Activated naive CD8-positive, alpha-beta T cell treated with anti-CD3 and anti-CD28 coated beads, Interleukin-2, amount 50 U/mL, for 16 hours (primary cell): ENCODE results near the gene ARHGAP26.

Experiments used
- DNase-seq: peaks from one replicate; pipeline ENCODE4 v3.0.0-alpha.2; 2020; ENCODE audit warnings: low read depth, low spot score

The ARHGAP26 gene

DNA sequence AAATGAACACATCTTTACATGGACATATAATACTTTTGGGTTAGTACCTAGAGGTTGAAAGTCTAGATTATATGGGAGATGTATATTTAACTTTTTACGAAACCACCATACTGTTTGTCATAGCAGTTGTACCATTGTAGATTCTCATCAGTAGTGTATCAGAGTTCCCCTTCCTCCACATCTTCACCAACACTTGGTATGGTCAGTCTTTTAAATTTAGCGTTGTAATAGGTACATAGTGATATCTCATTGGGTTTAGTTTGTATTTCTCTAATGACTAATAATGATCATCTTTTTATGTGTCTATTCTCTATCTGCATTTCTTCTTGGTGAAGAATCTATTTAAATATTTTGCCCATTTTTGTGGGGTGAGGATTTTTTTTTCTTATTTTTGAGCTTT, 495.8 kb downstream of the ARHGAP26 start:
- DNase-seq: no peak

DNA sequence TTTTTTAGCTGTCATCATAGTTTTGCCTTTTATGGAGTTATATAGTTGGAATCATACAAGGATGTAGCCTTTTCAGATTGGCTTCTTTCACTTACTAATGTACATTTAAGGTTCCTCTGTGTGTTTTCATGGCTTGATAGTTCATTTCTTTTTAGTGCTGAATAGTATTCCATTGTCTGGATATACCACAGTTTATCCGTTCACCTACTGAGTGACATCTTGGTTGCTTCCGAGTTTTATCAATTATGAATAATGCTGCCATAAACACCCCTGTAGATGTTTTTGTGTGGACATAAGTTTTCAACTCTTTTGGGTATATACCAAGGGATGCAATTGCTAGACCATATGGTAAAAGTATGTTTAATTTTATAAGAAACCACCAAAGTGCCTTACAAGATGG, 497.0 kb downstream of the ARHGAP26 start:
- no peak for DNase-seq

DNA sequence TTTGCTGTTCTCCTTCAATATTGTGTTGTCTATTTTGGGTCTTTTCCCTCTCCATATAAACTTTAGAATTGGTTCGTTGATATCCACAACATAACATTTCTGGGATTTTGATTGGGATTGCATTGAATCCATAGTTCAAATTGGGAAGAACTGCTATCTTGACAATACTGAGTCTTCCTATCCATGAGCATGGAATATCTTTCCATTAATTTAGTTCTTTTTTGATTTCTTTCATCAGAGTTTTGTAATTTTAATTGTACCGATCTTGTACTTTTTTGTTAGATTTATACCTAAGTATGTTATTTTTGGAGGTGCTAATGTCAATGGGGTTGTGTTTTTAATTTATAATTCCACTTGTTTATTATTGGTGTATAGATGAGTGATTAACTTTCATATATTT, 498.2 kb downstream of the ARHGAP26 start:
- DNase-seq: no peak

DNA sequence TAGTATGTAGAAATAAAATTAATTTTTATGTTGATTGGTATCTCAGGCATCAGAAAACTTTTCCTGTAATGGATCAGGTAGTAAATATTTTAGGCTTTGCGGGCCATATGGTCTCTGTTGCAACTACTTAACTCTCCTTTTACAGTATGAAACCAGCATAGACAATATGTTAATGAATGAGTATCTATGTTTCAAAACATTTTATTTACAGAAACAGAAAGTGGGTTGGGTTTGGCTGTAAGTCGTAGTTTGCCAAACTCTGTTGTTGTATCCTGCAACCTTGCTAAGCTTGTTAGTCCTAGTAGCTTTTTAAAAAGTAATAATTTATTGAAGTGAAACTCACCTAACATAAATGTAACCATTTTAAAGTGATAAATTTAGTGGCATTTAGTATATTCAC, 501.3 kb downstream of the ARHGAP26 start:
- DNase-seq: no peak

DNA sequence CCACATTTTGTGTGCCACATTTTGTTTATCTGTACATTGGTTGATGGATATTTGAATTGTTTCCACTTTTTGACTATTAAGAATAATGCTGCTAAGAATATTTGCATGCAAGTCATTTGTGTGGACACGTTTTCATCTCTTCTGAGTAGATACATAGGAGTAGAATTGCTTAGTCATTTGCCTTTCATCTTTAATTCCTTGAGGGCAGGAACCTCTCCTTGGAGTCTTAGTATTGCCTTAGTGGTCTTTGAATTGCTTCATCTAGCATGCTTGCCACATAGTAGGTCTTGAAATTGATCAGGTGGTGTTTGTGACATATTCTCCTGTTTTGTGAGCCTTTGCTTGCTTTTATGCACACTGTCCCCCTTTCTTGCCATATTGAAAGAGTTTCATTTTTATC, 504.8 kb downstream of the ARHGAP26 start:
- no peak for DNase-seq

DNA sequence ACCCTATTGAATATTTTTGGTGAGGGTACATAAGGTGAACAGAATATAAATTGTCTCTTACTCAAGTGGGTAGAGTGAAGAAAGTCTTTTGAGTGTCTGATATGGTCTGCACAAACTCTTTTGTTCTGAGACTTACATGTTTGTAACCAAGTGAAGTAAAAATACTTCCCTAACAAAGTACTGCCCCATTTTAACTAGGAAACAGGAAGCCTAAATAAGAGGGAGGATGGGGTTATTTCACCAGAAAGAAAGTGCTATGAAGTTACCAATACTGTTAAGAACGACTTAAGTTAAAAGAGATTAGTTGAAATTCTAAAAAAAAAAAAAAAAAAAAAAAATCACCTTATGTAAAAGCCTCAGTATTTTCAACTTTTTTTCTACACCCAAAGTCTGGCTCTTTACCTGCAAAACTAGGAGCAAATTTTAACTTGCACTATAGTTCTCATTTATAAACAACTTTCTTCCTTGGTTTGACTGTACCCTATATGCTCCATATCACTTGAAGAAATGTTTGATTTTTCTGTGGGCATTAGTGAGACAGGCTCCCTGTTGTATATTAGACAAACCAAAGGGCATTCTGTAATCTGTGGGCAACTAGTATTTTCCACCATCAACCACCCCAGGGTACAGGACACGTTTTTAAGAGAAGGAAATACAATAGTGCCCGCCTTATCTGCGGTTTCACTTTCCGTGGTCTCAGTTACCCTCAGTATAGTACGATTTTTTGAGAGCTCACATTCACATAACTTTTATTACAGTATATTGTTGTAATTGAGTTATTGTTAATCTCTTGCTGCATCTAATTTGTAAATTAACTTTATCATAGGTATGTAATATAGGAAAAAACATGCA, 505.6 kb downstream of the ARHGAP26 start:
- DNase-seq: no peak

DNA sequence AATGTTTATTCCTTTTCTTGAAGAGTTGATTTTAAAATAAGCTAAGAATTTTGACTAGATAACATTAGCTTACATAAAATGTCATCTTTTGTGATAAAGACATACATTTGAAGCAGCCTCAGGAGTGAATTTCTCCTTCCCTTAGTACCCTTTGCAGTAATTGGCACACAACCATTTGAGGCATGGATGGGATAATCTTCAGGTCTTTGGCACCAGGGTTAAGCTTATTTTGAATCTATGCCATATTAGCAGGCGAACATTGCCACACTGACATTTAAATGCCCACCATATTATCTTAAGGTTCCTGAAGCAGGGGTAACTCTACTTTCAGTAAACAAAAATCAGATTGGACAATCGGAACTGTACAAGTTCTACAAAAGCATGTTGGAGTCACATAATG, 507.4 kb downstream of the ARHGAP26 start:
- no peak for DNase-seq
